GM12864 (cell line): ENCODE results near the gene FCSK.
A peak's percentile ranks its signal among the peaks of the same experiment; 100 is the strongest.

Source experiments
- DNase-seq: peaks from one replicate; pipeline ENCODE4 v3.0.0-alpha.2; 2011; ENCODE audit warnings: low read depth
- H3K4me3 ChIP-seq: 2 replicates; pipeline ENCODE4 v1.5.1; 2011; ENCODE audit warnings: mild to moderate bottlenecking, low read depth, low read length, control low read depth
- TF ChIP-seq, protein P1 (sequence below): IDR thresholded peaks from 2 replicates; pipeline ENCODE4 v1.5.1; 2011; ENCODE audit warnings: low read depth, mild to moderate bottlenecking, moderate library complexity, low read length, control low read depth, inconsistent platforms; ENCODE audit errors: missing control alignments

Gene FCSK

DNA sequence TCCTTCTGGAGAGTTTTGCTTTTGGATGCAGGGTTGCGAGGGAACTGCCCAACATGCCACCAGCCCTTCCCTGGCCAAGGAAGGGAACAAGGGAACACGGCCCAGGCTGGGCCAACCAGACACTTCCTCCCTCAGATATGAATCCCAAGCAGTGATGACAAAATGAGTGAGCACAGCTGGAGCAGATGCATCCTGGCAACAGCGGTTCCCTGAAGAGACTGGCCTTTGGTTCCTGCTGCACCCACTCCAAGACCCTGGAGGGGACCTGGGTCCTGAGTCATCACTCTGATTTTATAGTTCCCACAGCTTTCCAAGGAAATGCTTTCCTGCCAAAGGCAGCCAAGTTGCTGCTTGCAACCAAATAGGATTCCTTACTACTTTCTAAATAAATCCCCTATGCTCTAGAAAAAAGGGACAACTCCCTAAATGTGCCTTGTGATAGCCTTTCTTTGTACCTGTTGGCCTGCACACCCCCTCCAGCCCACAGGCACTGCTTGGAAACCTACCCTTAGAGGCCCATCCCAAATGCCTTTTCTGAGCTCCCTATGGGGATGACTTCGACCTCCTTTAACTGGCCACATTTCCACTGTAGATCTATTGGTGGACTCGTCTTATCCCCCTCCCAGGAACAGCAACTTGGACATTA is 20.8 kb upstream of the FCSK start:
- DNase-seq: no peak
- peak overlapping the region; percentile 34 for H3K4me3 ChIP-seq

DNA sequence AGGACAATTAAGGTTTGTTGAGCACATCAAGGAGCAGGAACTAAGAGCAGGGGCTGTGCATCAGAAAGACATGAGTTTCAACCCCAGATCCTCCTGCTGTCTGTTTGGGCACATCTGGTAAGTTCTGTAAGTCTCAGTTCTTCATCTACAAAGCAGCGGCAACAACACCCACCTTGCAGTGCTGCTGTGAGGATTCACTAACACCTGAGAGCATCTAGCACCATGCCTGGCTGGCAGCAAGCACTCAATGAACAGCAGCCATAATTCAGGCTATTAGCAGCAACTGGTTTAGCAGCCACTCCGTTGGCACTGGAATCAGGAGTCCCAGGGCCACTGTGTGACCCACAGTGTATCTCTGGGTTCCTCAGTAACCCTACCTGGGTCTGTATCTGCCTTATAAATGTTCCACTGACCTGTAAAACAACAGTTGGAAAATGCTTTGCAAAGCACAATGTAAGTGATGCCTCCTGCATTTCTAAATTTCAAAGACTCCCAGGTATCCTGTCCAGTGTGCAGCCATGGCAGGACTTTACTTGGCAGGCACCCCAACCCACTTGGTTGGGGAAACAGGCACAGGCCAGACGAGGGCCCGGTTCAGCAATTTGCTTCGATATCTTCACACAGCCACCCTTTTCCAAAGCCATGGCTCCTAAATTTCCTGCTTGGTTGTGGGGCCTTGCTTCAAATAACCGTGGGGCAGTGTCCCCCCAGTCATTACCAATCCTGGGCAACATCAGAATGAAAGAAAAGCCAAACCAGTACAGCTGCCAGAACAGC is 19.7 kb upstream of the FCSK start:
- TF ChIP-seq, protein P1, sequence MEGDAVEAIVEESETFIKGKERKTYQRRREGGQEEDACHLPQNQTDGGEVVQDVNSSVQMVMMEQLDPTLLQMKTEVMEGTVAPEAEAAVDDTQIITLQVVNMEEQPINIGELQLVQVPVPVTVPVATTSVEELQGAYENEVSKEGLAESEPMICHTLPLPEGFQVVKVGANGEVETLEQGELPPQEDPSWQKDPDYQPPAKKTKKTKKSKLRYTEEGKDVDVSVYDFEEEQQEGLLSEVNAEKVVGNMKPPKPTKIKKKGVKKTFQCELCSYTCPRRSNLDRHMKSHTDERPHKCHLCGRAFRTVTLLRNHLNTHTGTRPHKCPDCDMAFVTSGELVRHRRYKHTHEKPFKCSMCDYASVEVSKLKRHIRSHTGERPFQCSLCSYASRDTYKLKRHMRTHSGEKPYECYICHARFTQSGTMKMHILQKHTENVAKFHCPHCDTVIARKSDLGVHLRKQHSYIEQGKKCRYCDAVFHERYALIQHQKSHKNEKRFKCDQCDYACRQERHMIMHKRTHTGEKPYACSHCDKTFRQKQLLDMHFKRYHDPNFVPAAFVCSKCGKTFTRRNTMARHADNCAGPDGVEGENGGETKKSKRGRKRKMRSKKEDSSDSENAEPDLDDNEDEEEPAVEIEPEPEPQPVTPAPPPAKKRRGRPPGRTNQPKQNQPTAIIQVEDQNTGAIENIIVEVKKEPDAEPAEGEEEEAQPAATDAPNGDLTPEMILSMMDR: no peak

More for the DNA sequence above, 20.8 kb upstream of the FCSK start:
- TF ChIP-seq, protein P1: no peak

DNA sequence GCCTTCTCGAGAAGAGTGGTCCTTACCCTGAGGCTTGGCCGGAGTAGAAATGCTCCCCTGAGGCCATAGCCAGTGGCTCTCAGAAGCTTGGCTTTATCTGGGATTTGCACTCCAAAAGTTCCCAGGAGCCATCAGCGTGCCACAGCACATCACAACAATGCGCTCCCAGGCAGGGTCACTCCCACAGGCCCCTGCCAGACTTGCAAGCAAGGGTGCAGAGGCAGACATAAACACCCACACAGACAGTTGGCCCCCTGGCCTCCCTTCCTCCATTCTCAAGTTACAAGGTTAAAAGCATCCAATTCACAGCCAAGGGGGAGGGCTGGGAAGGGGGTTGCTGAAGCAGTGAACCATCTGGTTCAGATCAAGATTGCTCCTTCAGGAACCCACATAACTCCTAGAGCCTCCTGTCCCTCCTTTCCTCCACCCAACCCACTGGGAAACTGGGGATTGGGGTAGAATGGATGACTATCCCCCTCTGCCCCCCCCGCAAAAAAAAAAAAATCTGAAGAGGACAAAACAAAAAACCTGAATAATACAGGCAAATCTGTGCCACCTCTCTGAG is 17.3 kb upstream of the FCSK start:
- no peak for DNase-seq
- peak overlapping the region; percentile 81 for H3K4me3 ChIP-seq
- TF ChIP-seq, protein P1: no peak

More for the DNA sequence above, 19.7 kb upstream of the FCSK start:
- H3K4me3 ChIP-seq: peak overlapping the region; percentile 15; the same call in 1 of the 2 replicates
- no peak for DNase-seq

DNA sequence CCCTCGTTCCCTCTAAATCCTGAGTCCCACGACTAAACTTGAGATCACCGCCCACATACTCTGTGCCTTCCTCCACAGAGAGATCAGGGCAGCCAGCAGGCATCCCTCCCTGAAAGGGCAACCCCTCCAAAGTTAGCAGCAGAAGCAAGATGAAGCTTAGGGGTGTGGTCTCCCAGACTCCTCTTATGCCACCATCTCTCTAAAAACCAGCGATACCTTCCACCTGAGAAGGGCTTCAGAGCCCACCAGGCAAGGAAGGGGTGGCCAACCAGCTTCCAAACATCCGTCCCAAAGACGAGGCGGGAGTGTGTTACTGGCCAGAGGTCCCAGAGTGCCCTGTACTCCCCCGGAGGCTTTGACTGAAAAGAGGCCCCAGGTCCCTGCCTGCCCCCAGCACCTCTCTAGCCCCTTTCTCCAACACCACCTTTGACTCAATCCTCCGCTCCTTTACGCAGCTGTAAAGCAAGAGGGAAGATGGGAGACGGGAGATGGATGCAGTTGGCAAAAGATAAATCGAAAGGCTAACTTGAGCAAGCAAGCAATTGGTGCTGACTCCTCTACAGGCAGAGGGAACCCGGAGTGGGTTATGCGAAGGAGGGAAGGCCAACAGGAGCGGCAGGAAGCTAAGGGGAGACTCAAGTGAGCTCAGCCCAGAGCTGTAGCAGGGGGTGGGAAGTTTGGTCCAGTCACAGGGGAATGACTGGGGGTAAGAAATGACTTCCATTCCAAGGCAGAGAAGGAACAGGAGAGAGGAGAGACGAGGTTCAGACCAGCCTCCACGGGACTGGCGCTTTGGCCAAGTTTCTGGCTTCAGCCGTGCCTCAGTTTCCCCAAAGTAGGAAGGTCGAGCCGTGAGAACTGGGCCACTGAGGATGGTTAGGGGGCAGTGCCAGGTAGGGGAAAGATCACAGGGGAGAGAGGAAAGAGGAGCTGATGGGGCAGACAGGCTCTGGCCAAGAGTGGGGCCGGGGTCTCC is 16.5 kb upstream of the FCSK start:
- no peak for DNase-seq
- H3K4me3 ChIP-seq: peak overlapping the region; percentile 81
- TF ChIP-seq, protein P1: no peak

DNA sequence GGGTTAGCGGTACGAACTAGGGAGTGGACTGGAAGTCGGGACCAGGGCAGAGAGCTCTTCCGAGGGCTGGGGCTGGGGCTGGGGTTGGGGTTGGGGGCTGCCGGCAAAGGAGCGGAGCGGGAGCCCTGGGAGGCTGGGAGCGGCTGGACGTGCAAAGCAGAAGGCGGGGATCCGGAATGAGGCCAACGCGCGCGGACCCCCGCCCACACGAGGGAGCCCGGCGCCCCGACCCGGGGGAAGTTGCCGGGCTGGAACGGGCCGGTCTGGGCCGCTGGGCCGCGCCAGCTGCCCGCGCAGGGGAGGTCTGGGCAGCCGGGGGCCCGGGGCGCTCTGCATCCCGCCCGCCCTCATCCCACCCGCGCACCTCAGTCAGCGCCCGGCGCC is 15.8 kb upstream of the FCSK start:
- DNase-seq: no peak
- H3K4me3 ChIP-seq: peak overlapping the region; percentile 81
- TF ChIP-seq, protein P1: no peak
